WI38 (cell line): ENCODE measurements around the gene ZFYVE28.

ENCODE experiments used
- H3K4me3 ChIP-seq: 2 replicates; pipeline ENCODE4 v1.5.1; 2011; ENCODE audit warnings: low read depth, mild to moderate bottlenecking, control low read depth, low read length
- TF ChIP-seq, protein P1 (sequence below): IDR thresholded peaks from 2 replicates; pipeline ENCODE4 v1.5.1; 2012; ENCODE audit warnings: low read depth, mild to moderate bottlenecking, control low read depth, low read length

Gene ZFYVE28

DNA sequence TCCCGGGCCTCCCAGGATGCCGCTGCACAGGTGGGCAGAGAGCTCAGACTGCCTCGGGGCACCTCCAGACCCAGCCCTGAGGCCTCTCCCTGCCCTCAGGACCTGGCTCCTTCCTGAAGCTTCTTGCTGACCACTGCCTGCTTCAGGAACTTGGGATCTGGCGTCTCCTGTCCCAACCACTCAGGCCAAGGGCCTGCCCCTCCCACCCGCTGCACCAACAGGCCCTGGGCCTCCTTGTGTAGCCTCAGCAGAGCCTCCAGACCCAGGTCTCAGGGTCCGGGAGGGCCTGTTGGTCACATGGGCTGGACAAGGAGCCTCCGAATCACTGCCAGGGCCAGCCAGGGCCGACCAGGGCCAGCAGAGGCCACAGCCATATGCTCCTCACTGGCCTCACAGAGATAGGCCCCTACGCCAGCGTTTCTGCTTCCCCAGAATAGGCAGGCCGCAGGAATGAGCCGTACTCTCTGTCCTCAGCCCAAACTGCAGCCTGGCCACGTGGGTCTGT, 159.4 kb downstream of the ZFYVE28 start:
- no peak overlapping the region for H3K4me3 ChIP-seq
- TF ChIP-seq, protein P1, sequence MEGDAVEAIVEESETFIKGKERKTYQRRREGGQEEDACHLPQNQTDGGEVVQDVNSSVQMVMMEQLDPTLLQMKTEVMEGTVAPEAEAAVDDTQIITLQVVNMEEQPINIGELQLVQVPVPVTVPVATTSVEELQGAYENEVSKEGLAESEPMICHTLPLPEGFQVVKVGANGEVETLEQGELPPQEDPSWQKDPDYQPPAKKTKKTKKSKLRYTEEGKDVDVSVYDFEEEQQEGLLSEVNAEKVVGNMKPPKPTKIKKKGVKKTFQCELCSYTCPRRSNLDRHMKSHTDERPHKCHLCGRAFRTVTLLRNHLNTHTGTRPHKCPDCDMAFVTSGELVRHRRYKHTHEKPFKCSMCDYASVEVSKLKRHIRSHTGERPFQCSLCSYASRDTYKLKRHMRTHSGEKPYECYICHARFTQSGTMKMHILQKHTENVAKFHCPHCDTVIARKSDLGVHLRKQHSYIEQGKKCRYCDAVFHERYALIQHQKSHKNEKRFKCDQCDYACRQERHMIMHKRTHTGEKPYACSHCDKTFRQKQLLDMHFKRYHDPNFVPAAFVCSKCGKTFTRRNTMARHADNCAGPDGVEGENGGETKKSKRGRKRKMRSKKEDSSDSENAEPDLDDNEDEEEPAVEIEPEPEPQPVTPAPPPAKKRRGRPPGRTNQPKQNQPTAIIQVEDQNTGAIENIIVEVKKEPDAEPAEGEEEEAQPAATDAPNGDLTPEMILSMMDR: no peak

DNA sequence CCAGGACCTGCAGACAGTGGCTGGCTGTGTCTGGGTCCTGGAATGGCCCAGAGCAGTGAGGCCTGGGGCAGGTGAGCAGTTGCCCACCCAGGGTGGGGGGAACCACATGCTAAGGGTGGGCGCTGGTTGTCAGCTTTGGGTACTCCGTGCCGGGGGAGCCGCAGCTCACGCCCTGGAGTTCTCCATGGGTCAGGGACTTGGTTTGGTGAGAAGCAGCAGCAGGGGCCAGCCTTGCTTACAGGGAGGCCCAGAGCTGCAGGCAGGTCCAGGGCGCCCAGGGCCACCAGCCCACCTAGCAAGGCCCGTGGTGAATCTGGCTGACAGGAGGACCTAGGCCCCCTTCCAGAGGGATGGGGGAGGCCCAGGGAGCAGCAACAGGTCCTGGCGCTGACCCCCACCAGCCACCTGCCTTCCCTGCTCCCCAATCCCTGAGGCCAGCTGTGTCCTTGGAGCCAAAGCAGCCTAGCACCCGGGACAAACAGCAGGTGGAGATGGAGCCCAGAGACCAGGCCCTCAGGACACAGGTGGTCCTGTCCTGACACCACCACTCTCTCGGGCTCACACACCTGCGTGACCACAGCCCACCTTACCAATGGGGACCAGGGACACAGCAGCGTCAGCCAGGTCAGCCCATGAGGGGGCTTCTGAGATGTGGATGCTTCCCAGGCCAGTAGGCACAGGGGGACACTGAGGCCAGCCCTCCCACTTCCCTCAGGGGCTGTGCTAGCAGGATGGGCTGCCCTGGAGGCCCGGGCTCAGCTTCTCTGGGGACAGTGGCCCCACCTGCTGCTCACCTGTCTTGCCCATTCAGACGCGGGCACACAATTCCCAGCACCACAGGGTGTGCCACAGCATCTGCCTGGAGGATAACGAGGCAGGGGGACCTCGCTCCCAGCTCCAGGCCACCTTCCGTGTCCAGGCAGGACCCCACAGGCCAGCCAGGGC, 160.1 kb downstream of the ZFYVE28 start:
- H3K4me3 ChIP-seq: no peak overlapping the region
- TF ChIP-seq, protein P1: no peak

DNA sequence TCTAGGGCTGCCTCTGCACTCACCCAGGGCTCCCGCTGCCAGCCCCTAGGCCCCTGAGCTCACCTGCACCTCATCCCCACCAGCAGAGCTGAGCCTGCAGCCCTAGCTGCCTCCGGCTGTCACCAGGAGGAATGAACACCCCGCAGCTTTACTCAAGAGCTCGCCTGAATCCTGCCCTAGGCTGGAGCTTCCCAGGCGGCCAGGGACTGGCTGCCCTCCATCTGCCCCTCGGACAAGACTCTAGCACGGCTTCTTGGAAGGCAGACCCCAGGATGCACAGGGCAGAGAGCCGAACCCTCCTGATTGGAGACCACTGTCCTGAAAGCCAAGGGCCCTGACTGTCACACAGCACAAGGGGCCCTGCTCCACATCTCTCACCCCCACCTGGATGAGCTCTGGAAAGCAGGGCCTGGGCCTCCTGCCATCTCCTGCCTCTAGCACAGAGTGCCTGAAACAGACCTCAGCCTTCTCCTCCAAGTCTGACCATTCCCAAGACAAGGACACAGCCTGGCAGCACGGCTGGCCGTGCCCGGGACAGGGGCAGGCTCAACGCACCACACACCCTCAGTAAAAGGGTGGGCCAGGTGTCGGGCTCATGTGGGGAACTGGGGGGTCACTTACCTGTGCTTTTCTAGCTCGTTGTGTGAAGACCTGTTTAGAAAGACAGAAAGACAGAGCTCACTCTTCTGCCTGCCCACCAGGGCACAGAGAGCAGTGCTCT, 160.9 kb downstream of the ZFYVE28 start:
- no peak overlapping the region for H3K4me3 ChIP-seq
- TF ChIP-seq, protein P1: no peak

DNA sequence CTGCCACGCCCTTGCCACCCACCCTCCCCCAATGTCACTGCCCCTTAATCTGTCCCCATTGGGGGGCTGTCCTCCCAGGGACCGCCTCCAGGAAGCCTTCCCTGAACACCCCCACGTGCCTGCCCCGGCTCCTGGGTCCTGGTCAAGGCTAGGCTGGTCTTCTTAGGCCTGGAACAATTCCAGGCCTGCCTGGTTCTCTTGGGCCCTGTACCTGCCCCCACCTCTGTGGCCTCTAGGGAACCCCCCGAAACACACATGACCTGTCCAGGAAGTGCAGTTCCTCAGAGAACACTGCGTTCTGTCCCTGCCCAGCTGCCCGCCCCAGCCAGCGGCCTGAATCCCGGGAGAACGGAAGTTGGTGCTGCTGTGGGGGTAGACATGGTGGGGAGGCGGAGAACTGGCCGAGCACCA, 161.7 kb downstream of the ZFYVE28 start:
- TF ChIP-seq, protein P1: no peak
- no peak overlapping the region for H3K4me3 ChIP-seq

DNA sequence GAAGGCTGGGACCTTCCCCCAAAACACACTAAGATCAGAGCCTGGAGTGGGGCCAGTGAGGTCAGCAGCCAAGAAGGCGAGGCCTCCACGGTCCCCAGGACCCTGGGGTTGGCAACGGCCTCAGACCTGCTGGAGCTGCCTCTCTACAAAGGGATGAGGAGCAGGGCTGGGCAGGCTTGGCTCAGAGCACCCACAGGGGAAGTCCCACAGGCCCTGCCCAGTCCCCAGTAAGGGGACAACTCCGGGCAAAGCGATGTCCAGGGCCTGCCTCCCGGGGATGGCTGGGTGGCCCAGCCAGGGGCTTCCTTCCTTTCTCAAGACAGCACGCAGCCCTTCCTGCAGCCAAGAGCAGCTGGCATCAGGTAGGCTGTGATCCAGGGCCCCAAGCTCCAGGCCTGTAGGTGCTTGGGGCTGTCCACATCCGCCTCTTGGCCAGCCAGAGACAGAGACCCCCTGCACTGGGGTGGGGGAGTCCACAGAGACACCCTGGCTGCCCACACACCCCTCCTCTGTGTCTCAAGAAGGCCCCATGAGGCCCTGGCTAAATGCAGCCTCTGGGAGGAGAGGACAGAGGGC, 162.2 kb downstream of the ZFYVE28 start:
- H3K4me3 ChIP-seq: no peak overlapping the region
- TF ChIP-seq, protein P1: no peak

DNA sequence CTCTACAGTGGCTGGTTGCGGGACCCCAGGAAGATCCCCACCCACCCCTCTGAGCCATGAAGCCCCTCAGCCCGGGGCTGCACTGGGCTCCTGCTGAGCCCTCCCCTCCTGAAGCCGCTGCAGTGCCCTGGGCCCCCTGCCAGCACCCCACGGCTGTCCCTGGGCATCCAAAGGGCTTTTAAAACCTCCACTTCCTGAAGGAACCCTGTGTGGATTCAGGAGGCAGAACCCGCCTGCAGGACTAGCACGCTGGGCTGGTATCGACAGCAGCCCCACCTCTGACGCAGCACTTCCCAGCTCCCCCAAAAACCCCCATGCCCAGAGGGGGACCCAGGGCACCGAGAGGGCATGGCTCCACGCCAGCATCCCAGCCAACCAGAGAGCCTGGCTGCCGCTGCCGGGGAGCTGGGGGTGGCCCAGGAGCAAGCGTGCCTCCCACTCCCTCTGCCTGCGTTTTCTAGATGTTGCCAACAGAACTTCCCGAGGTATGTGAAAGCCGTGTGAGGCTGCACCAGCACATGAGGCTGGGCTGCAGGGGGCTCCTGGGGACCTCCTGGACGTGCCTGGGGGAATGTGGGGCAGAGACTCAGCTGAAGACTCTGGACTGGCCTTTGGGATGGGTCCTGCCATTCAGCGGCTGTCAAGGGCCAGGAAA, 162.8 kb downstream of the ZFYVE28 start:
- TF ChIP-seq, protein P1: no peak

More for the DNA sequence above, 162.8 kb downstream of the ZFYVE28 start:
- no peak overlapping the region for H3K4me3 ChIP-seq
